ENCODE results near the gene GMDS. TPM values are rescaled to one million over a fixed set of nuclear protein-coding genes. Genes with fewer than 3 reads are reported as not detected.

Gene GMDS
- total and polyA plus RNA-seq, 2 of the 13 experiments (the other 11 are each of a cell fraction or from before 2014, with no cell fraction given): 64.4 to 112 TPM

DNA sequence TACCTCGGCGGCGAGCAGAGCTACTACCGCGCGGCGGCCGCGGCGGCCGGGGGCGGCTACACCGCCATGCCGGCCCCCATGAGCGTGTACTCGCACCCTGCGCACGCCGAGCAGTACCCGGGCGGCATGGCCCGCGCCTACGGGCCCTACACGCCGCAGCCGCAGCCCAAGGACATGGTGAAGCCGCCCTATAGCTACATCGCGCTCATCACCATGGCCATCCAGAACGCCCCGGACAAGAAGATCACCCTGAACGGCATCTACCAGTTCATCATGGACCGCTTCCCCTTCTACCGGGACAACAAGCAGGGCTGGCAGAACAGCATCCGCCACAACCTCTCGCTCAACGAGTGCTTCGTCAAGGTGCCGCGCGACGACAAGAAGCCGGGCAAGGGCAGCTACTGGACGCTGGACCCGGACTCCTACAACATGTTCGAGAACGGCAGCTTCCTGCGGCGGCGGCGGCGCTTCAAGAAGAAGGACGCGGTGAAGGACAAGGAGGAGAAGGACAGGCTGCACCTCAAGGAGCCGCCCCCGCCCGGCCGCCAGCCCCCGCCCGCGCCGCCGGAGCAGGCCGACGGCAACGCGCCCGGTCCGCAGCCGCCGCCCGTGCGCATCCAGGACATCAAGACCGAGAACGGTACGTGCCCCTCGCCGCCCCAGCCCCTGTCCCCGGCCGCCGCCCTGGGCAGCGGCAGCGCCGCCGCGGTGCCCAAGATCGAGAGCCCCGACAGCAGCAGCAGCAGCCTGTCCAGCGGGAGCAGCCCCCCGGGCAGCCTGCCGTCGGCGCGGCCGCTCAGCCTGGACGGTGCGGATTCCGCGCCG, 634.7 kb downstream of the GMDS start (continued):
- TF ChIP-seq, protein P1, sequence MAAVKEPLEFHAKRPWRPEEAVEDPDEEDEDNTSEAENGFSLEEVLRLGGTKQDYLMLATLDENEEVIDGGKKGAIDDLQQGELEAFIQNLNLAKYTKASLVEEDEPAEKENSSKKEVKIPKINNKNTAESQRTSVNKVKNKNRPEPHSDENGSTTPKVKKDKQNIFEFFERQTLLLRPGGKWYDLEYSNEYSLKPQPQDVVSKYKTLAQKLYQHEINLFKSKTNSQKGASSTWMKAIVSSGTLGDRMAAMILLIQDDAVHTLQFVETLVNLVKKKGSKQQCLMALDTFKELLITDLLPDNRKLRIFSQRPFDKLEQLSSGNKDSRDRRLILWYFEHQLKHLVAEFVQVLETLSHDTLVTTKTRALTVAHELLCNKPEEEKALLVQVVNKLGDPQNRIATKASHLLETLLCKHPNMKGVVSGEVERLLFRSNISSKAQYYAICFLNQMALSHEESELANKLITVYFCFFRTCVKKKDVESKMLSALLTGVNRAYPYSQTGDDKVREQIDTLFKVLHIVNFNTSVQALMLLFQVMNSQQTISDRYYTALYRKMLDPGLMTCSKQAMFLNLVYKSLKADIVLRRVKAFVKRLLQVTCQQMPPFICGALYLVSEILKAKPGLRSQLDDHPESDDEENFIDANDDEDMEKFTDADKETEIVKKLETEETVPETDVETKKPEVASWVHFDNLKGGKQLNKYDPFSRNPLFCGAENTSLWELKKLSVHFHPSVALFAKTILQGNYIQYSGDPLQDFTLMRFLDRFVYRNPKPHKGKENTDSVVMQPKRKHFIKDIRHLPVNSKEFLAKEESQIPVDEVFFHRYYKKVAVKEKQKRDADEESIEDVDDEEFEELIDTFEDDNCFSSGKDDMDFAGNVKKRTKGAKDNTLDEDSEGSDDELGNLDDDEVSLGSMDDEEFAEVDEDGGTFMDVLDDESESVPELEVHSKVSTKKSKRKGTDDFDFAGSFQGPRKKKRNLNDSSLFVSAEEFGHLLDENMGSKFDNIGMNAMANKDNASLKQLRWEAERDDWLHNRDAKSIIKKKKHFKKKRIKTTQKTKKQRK (IDR thresholded peaks at IDR 0.05; ENCODE audit: low read length): no peak
- TF ChIP-seq ARNT2 (CRISPR knock-in tag; IDR thresholded peaks at IDR 0.05; ENCODE audit: low read depth) (no peak; the same call in 1 of the 2 replicates), POGK (CRISPR knock-in tag; conservative IDR thresholded peaks at IDR 0.05) (0 out of 2 replicates have a peak, but pooled peaks have one; percentile 30), ZNF816 (CRISPR knock-in tag; IDR thresholded peaks at IDR 0.05; ENCODE audit: borderline replicate concordance) (no peak), RFXAP (CRISPR knock-in tag; IDR thresholded peaks at IDR 0.05; ENCODE audit: borderline replicate concordance) (0 out of 2 replicates have a peak, but pooled peaks have one; percentile 63), AKAP8 (CRISPR knock-in tag; IDR thresholded peaks at IDR 0.05) (no peak), ARNT (IDR thresholded peaks at IDR 0.05) (no peak), ZNF207 (IDR thresholded peaks at IDR 0.05; ENCODE audit: borderline replicate concordance) (no peak), NR0B2 (CRISPR knock-in tag; IDR thresholded peaks at IDR 0.05) (0 out of 2 replicates have a peak, but pooled peaks have one; percentile 35), POLR2AphosphoS5 (IDR thresholded peaks at IDR 0.05; ENCODE audit: low read depth, low read length) (no peak), ZNF382 (CRISPR knock-in tag; IDR thresholded peaks at IDR 0.05; ENCODE audit: borderline replicate concordance) (no peak), NFIC (IDR thresholded peaks at IDR 0.05; ENCODE audit: low read length) (no peak), FOXA1 (IDR thresholded peaks at IDR 0.05) (no peak), FOXA1 (CRISPR knock-in tag; IDR thresholded peaks at IDR 0.05) (0 out of 2 replicates have a peak, but pooled peaks have one; percentile 11), ZNF235 (CRISPR knock-in tag; IDR thresholded peaks at IDR 0.05; ENCODE audit: borderline replicate concordance) (no peak), ZNF33A (CRISPR knock-in tag; IDR thresholded peaks at IDR 0.05; ENCODE audit: borderline replicate concordance) (no peak), MTERF4 (CRISPR knock-in tag; IDR thresholded peaks at IDR 0.05) (no peak), ZBTB42 (CRISPR knock-in tag; IDR thresholded peaks at IDR 0.05) (no peak)
- TF ChIP-seq, protein P2, sequence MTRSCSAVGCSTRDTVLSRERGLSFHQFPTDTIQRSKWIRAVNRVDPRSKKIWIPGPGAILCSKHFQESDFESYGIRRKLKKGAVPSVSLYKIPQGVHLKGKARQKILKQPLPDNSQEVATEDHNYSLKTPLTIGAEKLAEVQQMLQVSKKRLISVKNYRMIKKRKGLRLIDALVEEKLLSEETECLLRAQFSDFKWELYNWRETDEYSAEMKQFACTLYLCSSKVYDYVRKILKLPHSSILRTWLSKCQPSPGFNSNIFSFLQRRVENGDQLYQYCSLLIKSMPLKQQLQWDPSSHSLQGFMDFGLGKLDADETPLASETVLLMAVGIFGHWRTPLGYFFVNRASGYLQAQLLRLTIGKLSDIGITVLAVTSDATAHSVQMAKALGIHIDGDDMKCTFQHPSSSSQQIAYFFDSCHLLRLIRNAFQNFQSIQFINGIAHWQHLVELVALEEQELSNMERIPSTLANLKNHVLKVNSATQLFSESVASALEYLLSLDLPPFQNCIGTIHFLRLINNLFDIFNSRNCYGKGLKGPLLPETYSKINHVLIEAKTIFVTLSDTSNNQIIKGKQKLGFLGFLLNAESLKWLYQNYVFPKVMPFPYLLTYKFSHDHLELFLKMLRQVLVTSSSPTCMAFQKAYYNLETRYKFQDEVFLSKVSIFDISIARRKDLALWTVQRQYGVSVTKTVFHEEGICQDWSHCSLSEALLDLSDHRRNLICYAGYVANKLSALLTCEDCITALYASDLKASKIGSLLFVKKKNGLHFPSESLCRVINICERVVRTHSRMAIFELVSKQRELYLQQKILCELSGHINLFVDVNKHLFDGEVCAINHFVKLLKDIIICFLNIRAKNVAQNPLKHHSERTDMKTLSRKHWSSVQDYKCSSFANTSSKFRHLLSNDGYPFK (CRISPR knock-in tag; IDR thresholded peaks at IDR 0.05; ENCODE audit: borderline replicate concordance): no peak
